HepG2 (cell line): ENCODE data around the gene EIF3L. TPM values are rescaled to one million over a fixed set of nuclear protein-coding genes. Genes with fewer than 3 reads are reported as not detected.
A peak's percentile ranks its signal among the peaks of the same experiment; 100 is the strongest.

Source experiments
- ATAC-seq: fragments of 200-7000 bp; cut with Tn5 transposase; 3 replicates; pipeline ENCODE4 v1.9.1; 2020; ENCODE audit warnings: mild to moderate bottlenecking, moderate library complexity
- BruUV-seq: library from RNA; stranded (reverse); fragments of 400-500 nt; replicated peaks from 2 replicates; lab custom pipeline; 2021; lab: Mats Ljungman, UMichigan
- CTCF ChIA-PET: fragments of 300-600 bp; formaldehyde crosslinking; extraction: SDS; loops from one replicate; lab custom pipeline; 2021; ENCODE audit warnings: low total read pairs, inconsistent platforms, low intra/inter-chr PET ratio; lab: Yijun Ruan, JAX
- POLR2A ChIA-PET: fragments of 350-600 bp; sonication (Branson Sonifier 250); formaldehyde crosslinking; loops from one replicate; lab custom pipeline; 2020; ENCODE audit warnings: antibody characterized with exemption, inconsistent platforms; lab: Yijun Ruan, JAX
- DNase-seq: peaks from one replicate; pipeline ENCODE4 v3.0.0-alpha.2; 2015; ENCODE audit warnings: low spot score
- FAIRE-seq: peaks from 3 replicates; lab custom pipeline; 2011; peaks lifted over from hg19 to GRCh38; lab: Jason Lieb, UNC
- H2AFZ ChIP-seq: one replicate; pipeline ENCODE4 v1.6.1; 2011; ENCODE audit warnings: low read length, inconsistent platforms
- H3K27ac ChIP-seq: fragments of 300-600 bp; 3 replicates; pipeline ENCODE4 v1.8.0; 2011; ENCODE audit warnings: mixed run types, mild to moderate bottlenecking, mixed read lengths, low read length, inconsistent platforms; ENCODE audit not compliant: insufficient read depth; ENCODE audit errors: extremely low read length
- H3K27me3 ChIP-seq, 2 experiments: fragments of 200-600 bp in 1 of 2; 2 replicates in 1 of 2; 3 replicates in 1 of 2; pipeline versions ENCODE4 v1.6.0 to v1.8.0; 2011; ENCODE audit warnings: low read length in 2 of 2, mild to moderate bottlenecking in 2 of 2, moderate library complexity in 2 of 2, inconsistent platforms in 1 of 2; ENCODE audit not compliant: insufficient read depth in 2 of 2, control insufficient read depth in 1 of 2
- H3K36me3 ChIP-seq, 2 experiments: fragments of 200-600 bp in 1 of 2; replicated peaks in 1 of 2; 2 replicates in 1 of 2; 3 replicates in 1 of 2; pipeline versions ENCODE4 v1.5.1 to v1.8.0; 2011; ENCODE audit warnings: low read length in 2 of 2, inconsistent platforms in 1 of 2; ENCODE audit not compliant: insufficient read depth in 2 of 2, control insufficient read depth in 1 of 2
- H3K4me1 ChIP-seq: 2 replicates; pipeline ENCODE4 v1.5.1; 2012; ENCODE audit warnings: low read length, inconsistent platforms; ENCODE audit not compliant: insufficient read depth
- H3K4me2 ChIP-seq: 2 replicates; pipeline ENCODE4 v1.6.0; 2011; ENCODE audit warnings: low read depth, low read length, inconsistent platforms
- H3K4me3 ChIP-seq, 3 experiments: fragments of 200-600 bp in 1 of 3; sonication (generic), shearing (Covaris generic) in 1 of 3; replicated peaks in 1 of 3; 2 replicates each; pipeline ENCODE4 v1.5.1; 2011 to 2016; ENCODE audit warnings: low read length in 3 of 3, inconsistent platforms in 2 of 3, low read depth in 2 of 3, mild to moderate bottlenecking in 2 of 3, control low read depth in 1 of 3, mixed read lengths in 1 of 3; ENCODE audit not compliant: insufficient read depth in 1 of 3
- H3K79me2 ChIP-seq: one replicate; pipeline ENCODE4 v1.6.1; 2011; ENCODE audit warnings: low read length, inconsistent platforms; ENCODE audit not compliant: insufficient read depth
- H3K9ac ChIP-seq: 2 replicates; pipeline ENCODE4 v1.6.0; 2011; ENCODE audit warnings: mild to moderate bottlenecking, low read depth, low read length, inconsistent platforms; ENCODE audit not compliant: insufficient read depth
- H3K9me3 ChIP-seq: 2 replicates; pipeline ENCODE4 v1.5.1; 2012; ENCODE audit warnings: mild to moderate bottlenecking, low read length
- H4K20me1 ChIP-seq: 2 replicates; pipeline ENCODE4 v1.6.0; 2011; ENCODE audit warnings: inconsistent platforms, mild to moderate bottlenecking, low read length, moderate library complexity; ENCODE audit not compliant: insufficient read depth
- AGO2 ChIP-seq: fragments of 200-400 bp; formaldehyde crosslinking; optimal IDR thresholded peaks from 2 replicates; pipeline ENCODE3; 2017; ENCODE audit warnings: mild to moderate bottlenecking, low read depth, low read length, moderate library complexity
- MYNN ChIP-seq: sonication (generic); formaldehyde crosslinking; IDR thresholded peaks from 2 replicates; pipeline ENCODE4 v1.4.0; 2020; ENCODE audit warnings: mild to moderate bottlenecking, low read depth, missing genetic modification reagents
- PHF8 ChIP-seq: sonication (generic); formaldehyde crosslinking; IDR thresholded peaks from 2 replicates; pipeline ENCODE4 v1.5.0; 2020; ENCODE audit warnings: missing genetic modification reagents
- RORA ChIP-seq: sonication (generic); formaldehyde crosslinking; IDR thresholded peaks from 2 replicates; pipeline ENCODE4 v1.5.0; 2020; ENCODE audit warnings: mild to moderate bottlenecking, missing genetic modification reagents, moderate library complexity
- SP4 ChIP-seq: sonication (generic); formaldehyde crosslinking; IDR thresholded peaks from 2 replicates; pipeline ENCODE4 v1.8.1; 2023; ENCODE audit warnings: mild to moderate bottlenecking, missing genetic modification reagents
- ZNF333 ChIP-seq: sonication (generic); formaldehyde crosslinking; IDR thresholded peaks from 2 replicates; pipeline ENCODE4 v1.4.0; 2020; ENCODE audit warnings: mild to moderate bottlenecking, missing genetic modification reagents, borderline replicate concordance
- ZNF781 ChIP-seq: sonication (generic); formaldehyde crosslinking; IDR thresholded peaks from 2 replicates; pipeline ENCODE4 v1.5.1; 2020; ENCODE audit warnings: borderline replicate concordance, mild to moderate bottlenecking, missing genetic modification reagents; ENCODE audit errors: not compliant biosample characterization
- ZNF788 ChIP-seq: sonication (generic); formaldehyde crosslinking; IDR thresholded peaks from 2 replicates; pipeline ENCODE4 v1.5.0; 2020; ENCODE audit warnings: mild to moderate bottlenecking, missing genetic modification reagents, borderline replicate concordance
- ZNF816 ChIP-seq: sonication (generic); formaldehyde crosslinking; IDR thresholded peaks from 2 replicates; pipeline ENCODE4 v1.8.0; 2022; ENCODE audit warnings: missing genetic modification reagents, mild to moderate bottlenecking, borderline replicate concordance
- ZSCAN31 ChIP-seq: sonication (generic); formaldehyde crosslinking; IDR thresholded peaks from 2 replicates; pipeline ENCODE4 v1.5.0; 2020; ENCODE audit warnings: low read depth, mild to moderate bottlenecking, missing genetic modification reagents
- WGBS: methylation state at CpG from one replicate; pipeline ENCODE4 v1.1.6; 2017; ENCODE audit warnings: low lambda C conversion rate; 5-methylcytosine and 5-hydroxymethylcytosine counted together
- in situ Hi-C: cut with HindIII; loops from 2 replicates; pipeline ENCODE4 v1.10.0; 2017; ENCODE audit warnings: low pct_unique_long_range_greater_than_20kb; ENCODE audit not compliant: extremely low pct_ligation_motif_present
- intact Hi-C: fragments of 100-400 bp; cut with micrococcal nuclease; formaldehyde crosslinking; loops from one replicate; pipeline ENCODE4 v1.10.0; 2022; ENCODE audit not compliant: unreplicated experiment
- polyA plus RNA-seq, 8 experiments: library from polyadenylated mRNA; depleted of rRNA in 3 of 8; stranded (reverse) in 7 of 8; unstranded in 1 of 8; fragments of >200 nt; fragmentation: Illumina TruSeq in 4 of 8; extraction: Trizol in 4 of 8; gene quantifications; 2 replicates each; pipeline versions ENCODE4 v1.2.1 to v1.2.3, GENCODE V29; 2011 to 2016; ENCODE audit warnings: low read depth in 4 of 8, missing spikeins in 1 of 8, mixed read lengths in 1 of 8; ENCODE audit not compliant: insufficient read depth in 1 of 8
- total RNA-seq, 5 experiments: library from RNA; depleted of rRNA; stranded (reverse); fragments of >200 nt; fragmentation: Illumina TruSeq; extraction: Trizol; gene quantifications; 2 replicates each; pipeline ENCODE4 v1.2.3, GENCODE V29; 2016; ENCODE audit warnings: low read depth in 1 of 5
- TF ChIP-seq, protein P1 (sequence below): sonication (generic); formaldehyde crosslinking; IDR thresholded peaks from 2 replicates; pipeline ENCODE4 v1.4.0; 2020; ENCODE audit warnings: missing genetic modification reagents, borderline replicate concordance
- TF ChIP-seq, protein P2 (sequence below): sonication (generic); formaldehyde crosslinking; IDR thresholded peaks from 2 replicates; pipeline ENCODE4 v1.9.0; 2021; ENCODE audit warnings: mild to moderate bottlenecking, missing genetic modification reagents

The EIF3L gene
- total and polyA plus RNA-seq, 2 of the 13 experiments (the other 11 are each of a cell fraction or from before 2014, with no cell fraction given): 514 to 793 TPM

DNA sequence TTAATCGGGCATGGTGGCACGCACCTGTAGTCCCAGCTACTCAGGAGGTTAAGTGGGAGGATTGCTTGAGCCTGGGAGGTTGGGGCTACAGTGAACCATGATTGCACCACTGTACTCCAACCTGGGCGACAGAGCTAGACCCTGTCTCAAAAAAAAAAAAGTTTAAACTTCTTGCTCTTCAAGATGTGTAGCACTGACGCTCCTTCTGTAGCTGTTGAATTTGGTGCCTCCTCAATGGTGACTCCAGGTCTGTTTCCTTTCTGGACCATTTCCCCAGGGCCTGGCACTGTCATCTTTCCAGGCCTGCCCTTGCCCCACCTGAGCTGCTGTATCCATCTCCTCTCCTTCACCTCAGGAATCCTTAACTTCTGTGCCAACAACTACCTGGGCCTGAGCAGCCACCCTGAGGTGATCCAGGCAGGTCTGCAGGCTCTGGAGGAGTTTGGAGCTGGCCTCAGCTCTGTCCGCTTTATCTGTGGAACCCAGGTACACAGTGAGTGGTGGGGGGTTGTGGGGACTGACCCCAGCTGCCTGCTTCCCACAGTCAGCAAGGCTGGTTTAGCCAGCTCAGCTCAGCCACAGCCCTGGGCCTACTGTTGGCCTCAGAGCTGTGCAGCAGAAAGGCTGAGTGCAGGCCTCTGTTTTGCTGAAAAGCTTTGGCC, 39.4 kb upstream of the EIF3L start:
- ChIA-PET POLR2A (interaction anchor here (0.7 to 8.6 kb wide), 13 partner anchors 8 to 176 kb away, joined by 3 to 127 read pairs (median 5); partner anchors contain the start of genes ANKRD54, C22orf23 and POLR2F), CTCF (no interaction called here)
- 81% methylated on average over 5 of the region's 5 CpGs for WGBS
- H3K79me2 ChIP-seq: peaks cover 25% of the 10 kb centered on the region
- no peaks in the 10 kb centered on the region for H3K9me3 ChIP-seq
- FAIRE-seq: no peak
- peaks cover 21% of the 10 kb centered on the region for H3K4me1 ChIP-seq
- H3K27me3 ChIP-seq: no peaks in the 10 kb centered on the region; a peak in 1 of 5 replicates
- peak overlapping the region; percentile 36 for H3K27ac ChIP-seq
- no peak overlapping the region for H2AFZ ChIP-seq
- no TSS peak for BruUV-seq
- peaks cover 42% of the 10 kb centered on the region; the same call in 1 of the 2 replicates for H4K20me1 ChIP-seq
- DNase-seq: no peak
- in situ Hi-C loops (loop anchor here (10.0 kb wide), 1 partner anchor 125 kb away; no protein-coding TSS in a partner anchor), intact Hi-C loops (loop anchor here (10.0 kb wide), 1 partner anchor 155 kb away; the partner anchor contains the start of gene PDXP)
- H3K4me2 ChIP-seq: 0 out of 2 replicates have a peak overlapping the region, but pooled peaks have one; percentile 24
- no peak; the same call in 2 of the 3 replicates for ATAC-seq
- no peak overlapping the region for H3K4me3 ChIP-seq
- H3K9ac ChIP-seq: no peak overlapping the region
- H3K36me3 ChIP-seq: peaks cover 3 to 4% of the 10 kb centered on the region in 2 experiments; a peak in 4 of 5 replicates
- TF ChIP-seq ZNF781 (CRISPR knock-in tag): no peak
- no peak for TF ChIP-seq SP4 (CRISPR knock-in tag)
- no peak for TF ChIP-seq ZNF333 (CRISPR knock-in tag)
- TF ChIP-seq ZNF788 (CRISPR knock-in tag): no peak
- no peak for TF ChIP-seq PHF8 (CRISPR knock-in tag)
- no peak for TF ChIP-seq RORA (CRISPR knock-in tag)
- peak; percentile 86 for TF ChIP-seq AGO2
- no peak for TF ChIP-seq ZSCAN31 (CRISPR knock-in tag)
- no peak for TF ChIP-seq MYNN
- TF ChIP-seq ZNF816 (CRISPR knock-in tag): no peak
- TF ChIP-seq, protein P1, sequence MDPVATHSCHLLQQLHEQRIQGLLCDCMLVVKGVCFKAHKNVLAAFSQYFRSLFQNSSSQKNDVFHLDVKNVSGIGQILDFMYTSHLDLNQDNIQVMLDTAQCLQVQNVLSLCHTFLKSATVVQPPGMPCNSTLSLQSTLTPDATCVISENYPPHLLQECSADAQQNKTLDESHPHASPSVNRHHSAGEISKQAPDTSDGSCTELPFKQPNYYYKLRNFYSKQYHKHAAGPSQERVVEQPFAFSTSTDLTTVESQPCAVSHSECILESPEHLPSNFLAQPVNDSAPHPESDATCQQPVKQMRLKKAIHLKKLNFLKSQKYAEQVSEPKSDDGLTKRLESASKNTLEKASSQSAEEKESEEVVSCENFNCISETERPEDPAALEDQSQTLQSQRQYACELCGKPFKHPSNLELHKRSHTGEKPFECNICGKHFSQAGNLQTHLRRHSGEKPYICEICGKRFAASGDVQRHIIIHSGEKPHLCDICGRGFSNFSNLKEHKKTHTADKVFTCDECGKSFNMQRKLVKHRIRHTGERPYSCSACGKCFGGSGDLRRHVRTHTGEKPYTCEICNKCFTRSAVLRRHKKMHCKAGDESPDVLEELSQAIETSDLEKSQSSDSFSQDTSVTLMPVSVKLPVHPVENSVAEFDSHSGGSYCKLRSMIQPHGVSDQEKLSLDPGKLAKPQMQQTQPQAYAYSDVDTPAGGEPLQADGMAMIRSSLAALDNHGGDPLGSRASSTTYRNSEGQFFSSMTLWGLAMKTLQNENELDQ (CRISPR knock-in tag): no peak
- TF ChIP-seq, protein P2, sequence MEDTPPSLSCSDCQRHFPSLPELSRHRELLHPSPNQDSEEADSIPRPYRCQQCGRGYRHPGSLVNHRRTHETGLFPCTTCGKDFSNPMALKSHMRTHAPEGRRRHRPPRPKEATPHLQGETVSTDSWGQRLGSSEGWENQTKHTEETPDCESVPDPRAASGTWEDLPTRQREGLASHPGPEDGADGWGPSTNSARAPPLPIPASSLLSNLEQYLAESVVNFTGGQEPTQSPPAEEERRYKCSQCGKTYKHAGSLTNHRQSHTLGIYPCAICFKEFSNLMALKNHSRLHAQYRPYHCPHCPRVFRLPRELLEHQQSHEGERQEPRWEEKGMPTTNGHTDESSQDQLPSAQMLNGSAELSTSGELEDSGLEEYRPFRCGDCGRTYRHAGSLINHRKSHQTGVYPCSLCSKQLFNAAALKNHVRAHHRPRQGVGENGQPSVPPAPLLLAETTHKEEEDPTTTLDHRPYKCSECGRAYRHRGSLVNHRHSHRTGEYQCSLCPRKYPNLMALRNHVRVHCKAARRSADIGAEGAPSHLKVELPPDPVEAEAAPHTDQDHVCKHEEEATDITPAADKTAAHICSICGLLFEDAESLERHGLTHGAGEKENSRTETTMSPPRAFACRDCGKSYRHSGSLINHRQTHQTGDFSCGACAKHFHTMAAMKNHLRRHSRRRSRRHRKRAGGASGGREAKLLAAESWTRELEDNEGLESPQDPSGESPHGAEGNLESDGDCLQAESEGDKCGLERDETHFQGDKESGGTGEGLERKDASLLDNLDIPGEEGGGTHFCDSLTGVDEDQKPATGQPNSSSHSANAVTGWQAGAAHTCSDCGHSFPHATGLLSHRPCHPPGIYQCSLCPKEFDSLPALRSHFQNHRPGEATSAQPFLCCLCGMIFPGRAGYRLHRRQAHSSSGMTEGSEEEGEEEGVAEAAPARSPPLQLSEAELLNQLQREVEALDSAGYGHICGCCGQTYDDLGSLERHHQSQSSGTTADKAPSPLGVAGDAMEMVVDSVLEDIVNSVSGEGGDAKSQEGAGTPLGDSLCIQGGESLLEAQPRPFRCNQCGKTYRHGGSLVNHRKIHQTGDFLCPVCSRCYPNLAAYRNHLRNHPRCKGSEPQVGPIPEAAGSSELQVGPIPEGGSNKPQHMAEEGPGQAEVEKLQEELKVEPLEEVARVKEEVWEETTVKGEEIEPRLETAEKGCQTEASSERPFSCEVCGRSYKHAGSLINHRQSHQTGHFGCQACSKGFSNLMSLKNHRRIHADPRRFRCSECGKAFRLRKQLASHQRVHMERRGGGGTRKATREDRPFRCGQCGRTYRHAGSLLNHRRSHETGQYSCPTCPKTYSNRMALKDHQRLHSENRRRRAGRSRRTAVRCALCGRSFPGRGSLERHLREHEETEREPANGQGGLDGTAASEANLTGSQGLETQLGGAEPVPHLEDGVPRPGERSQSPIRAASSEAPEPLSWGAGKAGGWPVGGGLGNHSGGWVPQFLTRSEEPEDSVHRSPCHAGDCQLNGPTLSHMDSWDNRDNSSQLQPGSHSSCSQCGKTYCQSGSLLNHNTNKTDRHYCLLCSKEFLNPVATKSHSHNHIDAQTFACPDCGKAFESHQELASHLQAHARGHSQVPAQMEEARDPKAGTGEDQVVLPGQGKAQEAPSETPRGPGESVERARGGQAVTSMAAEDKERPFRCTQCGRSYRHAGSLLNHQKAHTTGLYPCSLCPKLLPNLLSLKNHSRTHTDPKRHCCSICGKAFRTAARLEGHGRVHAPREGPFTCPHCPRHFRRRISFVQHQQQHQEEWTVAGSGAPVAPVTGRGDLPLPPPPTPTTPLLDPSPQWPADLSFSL: no peak
